DMS153 (cell line): Measurements from ENCODE around the gene BCL11A.

Source experiments
- DNase-seq: peaks from one replicate; lab custom pipeline; 2025; lab: John Stamatoyannopoulos, UW

BCL11A gene

DNA sequence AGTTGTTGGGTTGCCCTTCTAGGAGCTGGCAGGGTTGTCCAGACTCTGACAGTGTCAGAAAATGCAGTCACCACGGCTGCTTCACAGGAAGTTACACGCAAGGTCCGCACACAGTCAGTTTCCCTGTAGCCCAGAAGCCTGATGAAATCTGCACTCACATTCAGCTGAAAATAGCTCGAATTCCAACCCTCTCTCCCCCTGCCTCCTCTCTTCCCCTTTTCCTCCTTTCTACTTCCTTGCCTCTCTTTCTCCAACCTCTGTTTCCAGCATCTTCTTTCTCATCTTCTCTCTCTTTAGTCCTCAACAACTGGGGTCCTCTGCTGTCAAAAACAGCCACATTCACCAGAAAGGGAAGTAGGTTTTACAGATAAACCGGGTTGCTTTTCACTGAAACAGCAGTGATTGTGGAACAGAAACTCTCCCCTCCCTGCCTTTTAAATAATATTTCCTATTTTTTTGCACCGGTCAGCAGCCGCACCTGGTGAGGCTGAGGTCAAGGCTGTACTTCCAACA is 69.3 kb downstream of the BCL11A start:
- no peak for DNase-seq

DNA sequence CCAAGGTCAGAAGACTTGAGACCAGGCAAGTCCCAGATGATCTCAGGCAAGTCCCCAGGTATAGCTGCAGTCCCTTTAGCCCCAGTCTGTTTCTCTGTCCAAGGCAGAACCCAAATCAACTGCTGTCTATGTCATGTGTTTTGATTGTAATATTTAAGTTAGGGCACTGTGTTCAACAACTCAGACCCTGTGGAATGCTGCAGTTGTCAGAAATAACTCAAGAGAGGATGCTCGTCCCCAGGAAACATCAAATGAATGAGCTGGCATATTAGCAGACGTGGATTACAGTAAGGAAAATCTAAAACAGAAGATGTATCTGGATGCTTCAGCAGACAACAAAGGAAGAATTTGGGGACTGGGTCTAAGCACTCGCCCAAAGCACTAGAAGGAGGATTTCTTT is 70.1 kb downstream of the BCL11A start:
- DNase-seq: no peak

DNA sequence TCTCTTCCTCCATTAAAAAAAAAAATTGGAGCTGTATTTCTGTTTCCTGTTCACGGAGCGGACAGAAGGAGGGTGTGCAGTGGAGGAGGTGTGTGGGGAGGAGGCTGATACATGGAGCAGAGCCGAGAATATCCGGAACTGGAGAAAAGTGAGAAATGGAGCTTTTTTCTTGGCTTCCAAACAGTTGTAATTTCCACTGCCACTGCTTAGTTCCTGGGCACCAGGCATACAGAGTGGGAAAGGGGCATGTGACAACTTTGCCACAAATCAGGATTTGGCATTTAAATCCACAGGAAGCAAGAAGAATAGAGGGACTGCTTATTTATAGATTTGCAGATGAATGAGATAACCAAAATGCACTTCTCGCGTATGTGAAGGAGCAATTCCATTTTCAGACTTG is 71.2 kb downstream of the BCL11A start:
- DNase-seq: no peak

DNA sequence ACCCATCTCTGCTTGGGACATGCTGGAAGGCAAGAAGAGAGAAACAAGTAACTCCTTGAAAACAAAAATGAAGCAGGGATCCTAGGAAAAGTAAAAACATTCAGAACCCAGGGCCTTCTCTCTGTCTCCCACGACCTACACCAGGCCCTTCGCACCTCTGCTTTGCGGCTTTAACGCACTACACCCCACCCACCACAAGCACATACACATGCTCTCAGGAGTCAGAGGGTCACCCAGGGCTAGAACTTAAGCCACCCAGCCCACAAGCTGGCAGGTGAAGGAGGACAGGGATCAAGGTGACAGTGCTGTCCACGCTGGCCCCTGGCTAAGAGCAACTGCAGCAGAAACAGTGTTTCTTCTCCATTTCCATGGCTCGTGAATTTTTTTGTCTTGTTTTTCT is 72.2 kb downstream of the BCL11A start:
- no peak for DNase-seq

DNA sequence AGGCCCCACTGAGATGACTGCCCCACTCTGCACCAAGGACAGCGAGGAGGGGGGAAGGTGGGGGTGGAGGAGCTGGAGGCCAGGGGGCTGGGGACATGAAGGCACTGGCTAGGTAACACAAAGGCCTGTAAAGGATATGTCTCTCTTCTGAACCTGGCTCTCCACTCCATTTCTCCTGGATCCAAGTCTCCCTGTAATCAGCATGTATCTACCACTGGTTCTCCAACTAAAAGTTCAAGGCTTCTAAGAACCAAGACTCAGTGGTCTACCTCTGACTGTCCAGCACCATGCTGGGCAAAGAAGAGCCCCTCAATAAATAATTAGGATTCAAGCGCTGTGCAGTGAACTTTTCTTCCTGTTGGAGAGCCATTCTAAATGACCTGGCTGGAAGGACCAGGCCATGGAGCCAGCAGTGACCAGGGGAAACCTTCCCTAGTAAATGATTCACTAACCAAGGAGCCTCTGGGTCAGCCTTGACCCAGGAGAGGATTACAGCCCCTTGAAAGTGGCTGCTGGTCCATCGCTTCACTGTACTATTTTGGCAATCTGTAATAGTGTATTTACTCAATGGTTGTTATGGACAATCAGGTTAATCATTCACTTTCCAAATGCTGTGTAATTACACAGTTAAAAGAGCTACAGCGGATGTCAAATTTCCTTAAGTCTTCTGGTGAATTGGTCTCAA is 73.2 kb downstream of the BCL11A start:
- DNase-seq: no peak

DNA sequence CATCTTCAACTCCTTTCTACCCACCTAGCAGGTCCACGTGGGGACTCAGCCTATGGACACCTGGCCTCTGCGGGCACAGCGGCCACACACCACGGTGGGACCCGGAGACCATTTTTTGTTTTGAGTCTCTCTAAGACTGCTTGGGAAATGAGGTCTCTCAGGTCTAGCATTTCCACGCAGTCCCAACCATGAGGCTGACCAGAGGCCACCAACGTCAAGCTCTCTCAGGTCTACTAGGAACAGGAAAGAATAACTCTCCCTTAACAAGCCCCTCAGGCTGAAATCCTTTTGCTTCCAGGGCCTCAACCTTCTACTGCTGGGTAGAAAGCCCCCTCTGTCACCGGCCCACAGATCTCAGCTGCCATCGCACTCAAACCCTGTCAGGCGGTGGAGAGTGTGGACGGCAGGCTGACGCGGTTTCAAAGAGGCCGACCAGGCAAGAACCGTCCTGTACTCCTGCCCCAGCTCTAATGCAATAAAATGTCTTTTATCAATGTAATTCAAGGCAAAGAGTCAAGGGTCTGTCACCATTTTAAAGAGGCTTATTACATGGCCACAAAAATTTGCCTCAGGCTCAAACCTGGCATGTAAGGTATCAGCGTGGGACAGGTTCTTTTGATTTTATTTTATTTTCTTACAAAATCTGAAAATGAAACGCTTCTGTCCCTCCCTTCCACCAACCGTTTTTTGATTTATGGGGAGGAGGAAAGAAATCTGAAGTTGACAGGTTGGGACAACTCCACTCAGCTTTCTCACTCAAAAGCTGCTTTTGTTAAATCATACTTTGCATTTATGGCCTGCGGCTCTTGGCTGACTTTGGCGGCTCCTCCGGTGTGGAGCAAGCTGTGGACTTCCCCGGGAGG is 74.0 kb downstream of the BCL11A start:
- DNase-seq: no peak

DNA sequence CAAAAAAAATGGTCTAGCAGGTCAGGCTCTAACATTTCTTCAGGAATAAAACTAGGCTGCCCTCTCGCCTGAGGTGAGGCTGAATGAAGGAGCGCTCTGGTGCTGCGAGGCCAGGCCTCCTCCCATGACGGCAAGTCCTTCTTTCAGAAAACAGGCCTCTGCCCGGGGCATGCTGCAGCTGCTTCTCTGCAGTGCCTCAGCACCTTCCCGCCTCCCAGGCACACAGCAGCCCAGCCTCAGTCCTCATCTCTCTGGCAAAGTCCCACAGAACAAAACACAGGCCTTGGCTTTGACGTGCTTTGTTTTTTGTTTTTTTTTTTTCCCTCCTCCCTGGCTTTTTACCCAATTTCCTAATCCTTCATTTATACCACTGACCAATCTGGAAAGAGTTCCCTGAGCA is 74.8 kb downstream of the BCL11A start:
- no peak for DNase-seq

DNA sequence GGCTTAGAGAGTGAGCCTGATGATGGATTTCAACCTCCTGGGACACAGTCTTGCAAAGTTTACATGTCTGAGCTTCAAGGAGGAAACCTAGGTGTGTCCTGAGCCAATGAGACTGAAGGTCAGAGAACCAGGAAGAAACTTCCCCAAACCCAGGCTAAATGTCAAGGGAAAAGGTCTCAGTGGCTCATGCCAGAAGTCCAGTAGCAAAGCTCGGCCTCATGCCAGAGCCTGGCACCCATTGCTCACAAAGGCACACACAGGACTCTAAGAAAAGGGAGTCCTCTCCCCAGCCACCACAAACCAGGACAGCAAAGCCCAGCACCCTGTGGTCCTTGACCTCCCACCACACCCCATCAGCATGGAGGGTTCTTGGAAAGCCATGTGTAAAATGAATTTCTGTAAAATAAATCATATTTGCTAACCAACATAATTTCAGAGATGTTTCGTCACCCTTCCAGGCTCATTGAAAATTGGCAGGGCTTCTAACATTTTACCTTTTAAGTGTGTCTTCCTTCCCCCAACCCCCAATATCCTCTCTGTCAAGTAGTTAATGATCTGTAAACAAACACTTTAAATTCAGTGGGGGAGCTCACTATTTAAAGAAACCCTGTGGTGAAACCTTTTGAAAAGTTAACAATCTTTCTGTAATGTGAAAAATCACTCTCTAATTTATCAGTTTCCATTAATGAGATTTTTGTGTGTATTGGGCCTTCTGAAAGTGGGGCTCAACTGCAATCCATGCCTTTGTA is 77.1 kb downstream of the BCL11A start:
- no peak for DNase-seq

DNA sequence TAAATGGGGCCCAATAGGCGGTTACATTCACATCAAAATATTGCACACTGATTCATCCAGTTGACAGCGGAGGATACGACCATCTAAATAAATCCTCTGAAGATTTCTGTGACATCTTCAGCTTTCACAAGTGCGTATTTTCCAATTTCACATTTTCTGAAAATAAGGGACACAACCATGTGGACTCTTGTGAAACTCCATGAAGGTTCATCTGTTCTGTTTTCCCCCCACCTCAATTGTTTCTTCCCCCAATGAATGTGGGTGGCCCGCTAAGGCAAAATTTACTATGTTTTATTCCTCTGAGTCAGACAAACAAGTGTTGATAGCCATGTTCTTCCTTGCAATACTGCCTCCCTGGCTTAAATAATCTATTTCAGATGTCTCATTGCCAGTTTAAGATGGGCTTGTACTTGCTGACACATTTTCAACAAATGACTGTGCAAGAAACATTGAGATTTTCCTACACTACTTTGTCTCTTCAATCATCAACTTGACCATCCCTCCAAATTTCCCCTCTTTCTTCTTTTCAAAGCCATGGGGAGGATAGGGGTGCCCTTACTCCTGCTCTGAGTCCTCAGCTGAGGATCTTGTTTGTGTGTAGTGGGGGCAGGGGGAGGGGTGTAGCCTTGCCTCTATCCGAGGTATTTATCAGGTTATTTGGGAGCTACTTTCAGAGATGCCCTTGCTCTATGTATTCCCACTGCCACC is 78.2 kb downstream of the BCL11A start:
- DNase-seq: no peak

DNA sequence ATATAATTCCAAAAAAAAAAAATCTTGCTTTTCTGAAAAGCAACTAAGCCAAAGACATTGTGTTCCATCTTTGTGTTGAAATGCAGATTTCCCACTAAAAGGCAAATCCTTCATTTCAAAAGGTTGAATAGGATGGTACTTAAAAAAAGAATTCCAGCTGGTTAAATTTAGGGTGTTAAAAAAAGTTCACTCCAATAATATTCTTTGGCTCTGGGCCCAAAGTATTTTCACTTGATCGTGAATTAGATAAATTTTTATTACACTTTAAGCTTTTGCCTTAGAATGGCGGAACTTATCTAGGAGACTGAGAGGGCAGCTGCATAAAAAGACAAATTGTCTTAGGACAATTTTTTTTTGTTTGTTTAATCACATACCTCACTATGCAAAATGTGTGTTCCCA is 79.2 kb downstream of the BCL11A start:
- no peak for DNase-seq

DNA sequence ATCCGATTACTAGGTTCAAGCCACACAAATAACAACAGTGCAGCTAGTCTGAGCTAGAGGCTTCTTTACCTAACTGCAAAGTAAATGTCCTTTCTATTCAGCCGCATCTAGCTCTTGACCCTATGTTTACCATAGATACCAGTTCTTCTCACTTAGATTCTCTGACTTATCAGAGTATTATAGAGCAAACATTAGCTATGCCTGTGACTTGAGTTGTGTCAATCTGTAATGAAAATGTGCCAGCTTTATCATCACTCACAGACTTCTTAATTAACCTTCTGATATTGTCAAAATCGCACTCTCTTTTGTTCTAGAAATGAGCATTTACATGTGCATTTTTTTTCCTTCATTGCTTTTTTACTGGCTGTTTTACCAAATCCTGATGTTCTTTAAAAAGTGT is 79.9 kb downstream of the BCL11A start:
- DNase-seq: no peak

DNA sequence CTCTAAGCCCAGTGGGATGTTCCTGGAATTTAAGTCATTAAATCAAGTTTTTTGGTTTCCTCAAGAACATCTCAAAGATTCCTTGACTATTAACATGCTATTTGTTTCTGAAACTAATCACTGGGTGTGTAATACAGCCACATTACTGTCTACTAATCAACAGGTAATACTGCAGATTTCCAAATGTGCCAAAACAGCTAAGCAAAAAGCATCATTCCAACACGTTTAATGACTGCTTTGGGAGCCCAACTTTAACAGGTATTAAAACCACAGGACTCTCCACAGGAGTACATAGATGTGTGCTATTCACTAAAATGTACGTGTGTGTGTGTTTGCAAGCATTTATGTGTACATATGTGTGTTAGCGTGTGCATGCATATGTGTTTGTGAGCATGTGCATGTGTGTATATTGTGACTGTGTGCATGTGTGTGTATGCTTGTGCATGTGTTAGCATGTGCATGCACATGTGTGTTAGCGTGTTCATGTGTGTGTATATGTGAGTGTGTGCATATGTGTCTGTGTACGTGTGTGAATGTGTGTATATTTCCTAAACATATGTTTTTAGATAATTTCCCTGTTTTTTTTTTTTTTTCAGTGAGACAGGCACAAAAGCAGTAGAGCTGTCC is 80.7 kb downstream of the BCL11A start:
- no peak for DNase-seq

DNA sequence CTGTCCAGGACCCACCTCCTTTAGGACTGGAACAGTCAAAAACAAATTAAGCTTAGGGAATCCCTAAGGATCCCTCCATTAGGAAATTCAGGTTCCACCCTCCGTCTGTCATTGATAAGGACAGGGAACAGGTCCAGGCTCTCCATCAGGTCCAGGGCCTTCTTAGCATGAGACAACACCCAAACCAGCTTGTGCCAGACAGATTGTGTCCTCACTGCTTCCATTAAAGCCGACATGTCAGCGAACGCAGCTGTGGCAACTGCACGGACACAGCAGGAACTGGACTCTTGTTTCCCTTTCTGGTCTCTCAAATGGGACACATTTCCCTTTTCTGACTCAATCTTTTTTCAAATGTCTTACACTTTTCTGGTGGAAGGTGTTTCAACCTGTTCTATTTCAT is 81.4 kb downstream of the BCL11A start:
- DNase-seq: no peak

DNA sequence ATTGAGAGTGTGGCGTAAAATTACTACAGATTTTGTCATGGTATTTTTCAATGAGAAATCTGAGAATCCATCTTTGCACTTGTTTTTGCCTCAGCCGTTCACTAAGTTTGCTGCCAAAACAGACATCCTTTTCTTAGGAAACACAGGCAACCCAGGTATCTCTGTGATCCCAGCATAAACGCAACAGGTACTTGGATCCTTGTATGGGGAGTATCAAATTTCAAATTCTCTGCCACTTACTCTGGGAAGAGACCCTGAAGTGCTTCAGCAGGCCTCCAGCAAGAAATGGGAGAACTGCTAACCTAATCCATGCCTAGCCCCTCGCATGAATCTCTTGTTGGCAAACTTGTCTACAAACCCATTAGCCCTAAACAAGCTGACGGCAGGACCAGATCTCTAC is 83.1 kb downstream of the BCL11A start:
- DNase-seq: no peak

DNA sequence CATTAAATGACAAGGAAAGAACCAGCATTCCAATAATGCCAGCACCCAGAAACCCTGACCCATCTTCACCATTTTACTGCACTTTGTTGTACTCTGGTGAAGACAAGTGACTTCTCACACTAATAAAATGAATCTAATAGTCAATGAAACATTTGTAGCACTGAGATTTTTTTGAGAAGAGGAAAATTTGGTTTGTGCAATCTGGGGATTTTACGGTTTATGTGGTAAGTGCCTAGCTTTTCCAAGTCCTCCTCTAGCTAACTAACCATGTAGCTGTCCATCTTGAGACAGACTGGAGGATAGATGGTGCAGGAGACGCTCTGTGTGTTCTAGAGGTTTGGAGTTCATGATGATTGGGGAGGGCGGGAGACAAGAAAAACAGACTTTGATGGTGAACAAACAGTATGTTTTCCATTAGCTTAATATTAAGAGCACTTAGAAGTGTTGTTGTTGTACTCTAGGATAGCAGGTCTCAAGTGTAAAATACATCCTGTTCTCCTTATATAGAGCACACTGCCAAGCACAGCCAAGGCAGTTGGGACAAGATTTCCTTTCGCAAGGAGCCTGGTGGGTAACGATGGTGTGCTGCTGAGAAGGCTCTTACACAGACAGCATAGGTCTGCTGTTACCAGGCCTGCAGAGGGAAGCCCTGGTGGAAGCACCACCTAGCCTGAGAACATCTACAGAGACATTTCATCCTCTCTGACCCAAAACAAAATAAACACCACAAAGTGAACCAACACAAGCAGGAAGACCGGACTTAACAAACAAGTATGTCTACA is 83.7 kb downstream of the BCL11A start:
- no peak for DNase-seq

DNA sequence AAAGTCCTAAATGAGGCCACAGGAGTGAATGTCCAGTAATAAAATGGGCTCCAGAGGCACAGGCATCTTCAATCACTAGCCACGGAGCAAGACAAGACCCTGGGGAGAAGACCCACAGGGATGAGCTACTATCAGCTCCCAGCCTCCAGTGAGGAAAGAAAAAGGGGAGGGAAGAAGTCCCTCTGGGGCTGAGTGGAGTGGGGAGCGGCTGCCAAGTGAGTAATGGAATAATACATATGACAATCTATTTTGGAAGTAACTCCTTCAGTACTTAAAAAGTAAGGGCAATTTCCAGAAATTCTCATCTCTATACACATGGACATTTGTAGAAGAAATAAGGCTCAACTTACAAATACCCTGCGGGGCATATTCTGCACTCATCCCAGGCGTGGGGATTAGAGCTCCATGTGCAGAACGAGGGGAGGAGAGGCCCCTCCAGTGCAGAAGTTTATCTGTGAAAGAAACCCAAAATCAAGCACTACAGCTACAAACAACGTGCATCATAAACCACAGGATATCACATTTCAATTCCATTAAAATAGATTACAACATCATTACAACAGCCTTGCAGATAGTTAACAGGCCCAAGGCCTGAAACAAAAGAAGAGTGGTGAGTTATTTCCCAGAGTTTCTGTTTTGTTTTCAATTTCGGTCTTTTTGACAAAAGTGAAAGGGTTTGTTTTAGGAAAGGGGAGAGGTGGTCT is 84.9 kb downstream of the BCL11A start:
- DNase-seq: no peak

DNA sequence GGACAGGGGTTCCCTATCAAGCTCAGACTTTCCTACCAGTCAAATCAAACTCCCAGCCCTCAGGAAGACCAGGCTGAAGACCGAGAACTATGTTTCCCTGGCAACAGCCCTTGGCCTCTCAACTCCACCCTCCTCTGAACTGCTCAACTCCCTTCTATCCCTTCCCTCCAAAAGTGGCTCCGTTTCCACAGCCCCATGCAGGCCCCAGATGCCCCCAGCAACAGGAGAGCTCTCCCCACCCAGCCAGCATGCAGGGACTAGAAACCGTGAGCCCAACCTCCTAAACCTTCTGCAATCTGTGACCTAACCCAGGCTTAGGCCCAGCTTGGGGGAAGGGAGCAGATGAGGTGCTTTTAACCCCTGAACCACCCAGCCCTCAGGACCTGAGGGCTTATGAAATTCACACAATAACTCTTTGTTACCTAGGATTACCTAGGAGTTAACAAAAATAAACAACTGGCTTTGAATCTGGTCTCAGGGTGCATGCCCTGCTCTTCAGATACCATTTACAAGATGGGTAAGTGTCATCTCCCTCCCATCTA is 87.2 kb downstream of the BCL11A start:
- DNase-seq: no peak

DNA sequence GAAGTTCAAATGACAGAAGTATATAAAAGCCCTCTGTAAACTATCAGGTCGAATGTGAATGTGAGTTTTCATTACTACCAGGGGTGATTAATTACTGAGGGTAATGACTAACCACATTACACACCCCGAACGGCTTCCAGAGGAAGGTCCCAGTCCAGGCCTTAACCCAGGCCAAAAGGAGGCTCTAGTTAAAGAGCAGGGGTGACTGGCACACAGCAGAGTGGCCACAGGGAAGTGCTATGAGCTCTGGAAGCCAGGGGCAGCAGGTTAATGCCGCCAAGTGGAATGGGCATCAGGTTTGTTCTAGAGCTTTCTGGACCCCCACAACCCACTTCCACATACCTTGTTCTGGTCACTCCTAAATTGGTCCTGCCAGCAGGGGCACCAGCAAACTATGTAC is 87.7 kb downstream of the BCL11A start:
- DNase-seq: no peak

DNA sequence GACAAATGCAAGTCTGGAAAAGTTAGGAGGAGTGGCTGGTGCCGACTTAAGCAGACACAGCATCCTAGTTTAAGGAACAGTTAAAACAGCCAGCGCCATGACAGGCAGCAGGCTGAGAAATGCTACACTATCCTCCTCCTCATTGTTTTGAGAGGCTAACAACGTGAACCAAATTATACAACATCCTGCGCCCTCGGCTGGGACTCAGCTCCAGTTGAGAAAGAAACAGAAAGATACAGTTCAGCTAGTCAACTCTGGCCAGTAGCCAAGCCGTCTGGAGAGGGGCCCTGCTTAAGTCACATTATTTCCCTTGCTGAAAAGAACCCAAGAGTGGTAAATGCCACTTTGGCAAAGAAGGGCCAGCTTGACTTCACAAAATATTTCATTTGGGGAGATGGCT is 90.2 kb downstream of the BCL11A start:
- DNase-seq: no peak
